Neural cell (in vitro differentiated cells): Measurements from ENCODE around the gene IFNLR1.

Source experiments
- EZH2 ChIP-seq: fragments of 200-600, 300-800 bp; shearing (Covaris generic), sonication (generic); IDR thresholded peaks from 2 replicates; pipeline ENCODE4 v1.6.1; 2014; ENCODE audit warnings: antibody characterized with exemption, low read length, borderline replicate concordance, mild to moderate bottlenecking; ENCODE audit not compliant: insufficient read depth, poor library complexity, severe bottlenecking
- MXI1 ChIP-seq: fragments of 450-650 bp; conservative IDR thresholded peaks from 2 replicates; pipeline ENCODE4 v1.6.1; 2014; ENCODE audit warnings: antibody characterized with exemption, mild to moderate bottlenecking; ENCODE audit not compliant: poor library complexity, severe bottlenecking
- POLR2AphosphoS5 ChIP-seq: IDR thresholded peaks from 2 replicates; pipeline ENCODE4 v1.6.1; 2012
- TAF1 ChIP-seq: IDR thresholded peaks from 2 replicates; pipeline ENCODE4 v1.6.1; 2012; ENCODE audit warnings: low read depth
- TF ChIP-seq, protein P1 (sequence below): fragments of 450-650 bp; IDR thresholded peaks from 2 replicates; pipeline ENCODE4 v1.5.1; 2014; ENCODE audit warnings: antibody characterized with exemption, mild to moderate bottlenecking, moderate library complexity; ENCODE audit not compliant: poor library complexity, severe bottlenecking

DNA sequence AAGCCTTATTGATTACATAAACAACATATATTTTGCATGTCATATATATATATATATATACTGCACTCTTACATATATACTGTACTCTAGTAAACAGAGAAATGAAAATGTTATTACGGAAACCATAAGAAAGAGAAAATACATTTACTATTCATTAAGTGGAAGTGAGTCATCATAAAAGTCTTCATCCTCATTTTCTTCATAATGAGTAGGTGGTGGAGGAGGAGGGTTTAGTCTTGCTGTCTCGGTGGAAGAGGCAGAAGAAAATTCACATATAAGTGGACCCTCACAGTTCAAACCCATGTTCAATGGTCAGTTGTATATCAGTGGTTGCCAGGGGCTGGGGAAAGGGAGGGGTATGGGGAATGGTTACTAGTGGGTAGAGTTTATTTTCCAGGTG, 8.0 kb upstream of the IFNLR1 start:
- no peak for TF ChIP-seq TAF1
- TF ChIP-seq, protein P1, sequence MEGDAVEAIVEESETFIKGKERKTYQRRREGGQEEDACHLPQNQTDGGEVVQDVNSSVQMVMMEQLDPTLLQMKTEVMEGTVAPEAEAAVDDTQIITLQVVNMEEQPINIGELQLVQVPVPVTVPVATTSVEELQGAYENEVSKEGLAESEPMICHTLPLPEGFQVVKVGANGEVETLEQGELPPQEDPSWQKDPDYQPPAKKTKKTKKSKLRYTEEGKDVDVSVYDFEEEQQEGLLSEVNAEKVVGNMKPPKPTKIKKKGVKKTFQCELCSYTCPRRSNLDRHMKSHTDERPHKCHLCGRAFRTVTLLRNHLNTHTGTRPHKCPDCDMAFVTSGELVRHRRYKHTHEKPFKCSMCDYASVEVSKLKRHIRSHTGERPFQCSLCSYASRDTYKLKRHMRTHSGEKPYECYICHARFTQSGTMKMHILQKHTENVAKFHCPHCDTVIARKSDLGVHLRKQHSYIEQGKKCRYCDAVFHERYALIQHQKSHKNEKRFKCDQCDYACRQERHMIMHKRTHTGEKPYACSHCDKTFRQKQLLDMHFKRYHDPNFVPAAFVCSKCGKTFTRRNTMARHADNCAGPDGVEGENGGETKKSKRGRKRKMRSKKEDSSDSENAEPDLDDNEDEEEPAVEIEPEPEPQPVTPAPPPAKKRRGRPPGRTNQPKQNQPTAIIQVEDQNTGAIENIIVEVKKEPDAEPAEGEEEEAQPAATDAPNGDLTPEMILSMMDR, result no peak
- no peak for TF ChIP-seq MXI1
- TF ChIP-seq POLR2AphosphoS5, result no peak
- TF ChIP-seq EZH2, result no peak
